Upper lobe of left lung (tissue), 4 donors: Measurements from ENCODE around the gene SLC6A13.
A peak's percentile ranks its signal among the peaks of the same experiment; 100 is the strongest.

Experiments used
- CTCF ChIP-seq, 6 experiments: fragments of 450-650 bp in 4 of 6; fragments of 200-600 bp in 2 of 6; sonication (generic) in 2 of 6; IDR thresholded peaks; one replicate each; pipeline ENCODE4 v1.5.1; 2016 to 2019; ENCODE audit warnings: antibody characterized with exemption in 6 of 6
- EP300 ChIP-seq, 4 donors: sonication (generic); formaldehyde crosslinking; IDR thresholded peaks; one replicate each; pipeline ENCODE4 v1.5.1; 2017; ENCODE audit warnings: antibody characterized with exemption in 4 of 4, control low read depth in 2 of 4
- POLR2A ChIP-seq, 4 donors: fragments of 450-650 bp; IDR thresholded peaks; one replicate each; pipeline ENCODE4 v1.5.1; 2016 to 2017; ENCODE audit warnings: antibody characterized with exemption in 4 of 4, mild to moderate bottlenecking in 2 of 4
- POLR2AphosphoS5 ChIP-seq, 2 donors: sonication (generic); formaldehyde crosslinking; IDR thresholded peaks; one replicate each; pipeline ENCODE4 v1.5.1; 2017; ENCODE audit warnings: antibody characterized with exemption in 2 of 2

GRCh38 chr12:182381-182892, 80.2 kb downstream of the SLC6A13 start:
- no peak for TF ChIP-seq CTCF (IDR thresholded peaks at IDR 0.05)
- TF ChIP-seq EP300 (IDR thresholded peaks at IDR 0.05), result peak in 1 of 4 donors; percentile 69
- peak; percentile 7 to 60 for TF ChIP-seq POLR2AphosphoS5 (IDR thresholded peaks at IDR 0.05)
- no peak for TF ChIP-seq POLR2A (IDR thresholded peaks at IDR 0.05)
